HS-27A (cell line): Measurements from ENCODE around the gene PHLDA2.

Experiments
- DNase-seq: peaks from one replicate; pipeline ENCODE4 v3.0.0-alpha.2; 2012; ENCODE audit warnings: low read depth, missing footprints

Gene PHLDA2

GRCh38 chr11:2881981-2882375 lies 47.2 kb downstream of the PHLDA2 start:
- DNase-seq: no peak

- no peak for DNase-seq
Measured at GRCh38 chr11:2881076-2881980, 47.9 kb downstream of the PHLDA2 start.

- DNase-seq: no peak
Measured at GRCh38 chr11:2880646-2881045, 48.6 kb downstream of the PHLDA2 start.

GRCh38 chr11:2878782-2879181 lies 50.4 kb downstream of the PHLDA2 start:
- DNase-seq: no peak
